Suprapubic skin (tissue), 4 donors: ENCODE results near the gene SLC12A8. TPM values are rescaled to one million over a fixed set of nuclear protein-coding genes. Genes with fewer than 3 reads are reported as not detected.

Experiments used
- DNase-seq, 2 donors: peaks; one replicate each; pipeline ENCODE4 v3.0.0-alpha.2; 2019; ENCODE audit warnings: low spot score in 2 of 2
- H3K27ac ChIP-seq: fragments of 200-600 bp; sonication (generic); one replicate; pipeline ENCODE4 v1.5.1; 2019
- H3K27me3 ChIP-seq: fragments of 200-600 bp; sonication (generic); one replicate; pipeline ENCODE4 v1.5.1; 2019
- H3K36me3 ChIP-seq: fragments of 200-600 bp; sonication (generic); one replicate; pipeline ENCODE4 v1.5.1; 2019
- H3K4me1 ChIP-seq: fragments of 200-600 bp; sonication (generic); one replicate; pipeline ENCODE4 v1.5.1; 2019
- H3K4me3 ChIP-seq: fragments of 200-600 bp; sonication (generic); one replicate; pipeline ENCODE4 v1.5.1; 2019; ENCODE audit warnings: mild to moderate bottlenecking
- H3K9me3 ChIP-seq: fragments of 200-600 bp; sonication (generic); one replicate; pipeline ENCODE4 v1.5.1; 2019
- CTCF ChIP-seq, 2 donors: fragments of 200-600 bp in 1 of 2; fragments of 450-650 bp in 1 of 2; sonication (generic) in 1 of 2; IDR thresholded peaks; one replicate each; pipeline ENCODE4 v1.5.1; 2016 to 2019; ENCODE audit warnings: antibody characterized with exemption in 2 of 2, mild to moderate bottlenecking in 1 of 2, moderate library complexity in 1 of 2
- EP300 ChIP-seq: sonication (generic); formaldehyde crosslinking; IDR thresholded peaks from one replicate; pipeline ENCODE4 v1.6.1; 2017; ENCODE audit warnings: antibody characterized with exemption
- POLR2A ChIP-seq, 2 donors: fragments of 450-650 bp; IDR thresholded peaks; one replicate each; pipeline ENCODE4 v1.6.1; 2017; ENCODE audit warnings: antibody characterized with exemption in 2 of 2, mild to moderate bottlenecking in 2 of 2, moderate library complexity in 2 of 2
- POLR2AphosphoS5 ChIP-seq, 3 donors: sonication (generic); formaldehyde crosslinking; IDR thresholded peaks; one replicate each; pipeline ENCODE4 v1.6.1; 2017; ENCODE audit warnings: antibody characterized with exemption in 3 of 3
- WGBS: methylation state at CpG from one replicate; pipeline ENCODE4 v1.1.5; 2018; 5-methylcytosine and 5-hydroxymethylcytosine counted together
- total RNA-seq, 4 donors: library from RNA; depleted of rRNA; stranded (reverse); fragments of >200 nt; gene quantifications; one replicate each; pipeline ENCODE4 v1.1.0, GENCODE V29; 2016

SLC12A8 gene
- total RNA-seq, 4 donors from 2014 or later: 2.5 to 5.8 (median 4.4) TPM

GRCh38 chr3:125168711-125169393 is 43.7 kb downstream of the SLC12A8 start:
- H3K27ac ChIP-seq: no peak overlapping the region
- no peaks in the 10 kb centered on the region for H3K27me3 ChIP-seq
- DNase-seq: peak in 1 of 2 donors; percentile 50
- TF ChIP-seq EP300 (no peak), POLR2A (IDR thresholded peaks at IDR 0.05) (no peak), CTCF (IDR thresholded peaks at IDR 0.05) (no peak), POLR2AphosphoS5 (IDR thresholded peaks at IDR 0.05) (no peak)
- no peak overlapping the region for H3K4me3 ChIP-seq
- peaks cover 21% of the 10 kb centered on the region for H3K4me1 ChIP-seq
- H3K36me3 ChIP-seq: no peaks in the 10 kb centered on the region
- 76% methylated on average over 4 of the region's 4 CpGs for WGBS
- no peaks in the 10 kb centered on the region for H3K9me3 ChIP-seq

- Histone ChIP-seq H3K27ac (no peak overlapping the region), H3K27me3 (no peaks in the 10 kb centered on the region), H3K4me3 (no peak overlapping the region), H3K9me3 (no peaks in the 10 kb centered on the region), H3K36me3 (no peaks in the 10 kb centered on the region), H3K4me1 (peaks cover 36% of the 10 kb centered on the region)
- 59% methylated on average over 13 of the region's 13 CpGs for WGBS
- TF ChIP-seq POLR2AphosphoS5 (IDR thresholded peaks at IDR 0.05) (no peak), EP300 (no peak), CTCF (IDR thresholded peaks at IDR 0.05) (no peak), POLR2A (IDR thresholded peaks at IDR 0.05) (no peak)
- no peak for DNase-seq
Observed at GRCh38 chr3:125166599-125167136, 45.9 kb downstream of the SLC12A8 start.

DNA sequence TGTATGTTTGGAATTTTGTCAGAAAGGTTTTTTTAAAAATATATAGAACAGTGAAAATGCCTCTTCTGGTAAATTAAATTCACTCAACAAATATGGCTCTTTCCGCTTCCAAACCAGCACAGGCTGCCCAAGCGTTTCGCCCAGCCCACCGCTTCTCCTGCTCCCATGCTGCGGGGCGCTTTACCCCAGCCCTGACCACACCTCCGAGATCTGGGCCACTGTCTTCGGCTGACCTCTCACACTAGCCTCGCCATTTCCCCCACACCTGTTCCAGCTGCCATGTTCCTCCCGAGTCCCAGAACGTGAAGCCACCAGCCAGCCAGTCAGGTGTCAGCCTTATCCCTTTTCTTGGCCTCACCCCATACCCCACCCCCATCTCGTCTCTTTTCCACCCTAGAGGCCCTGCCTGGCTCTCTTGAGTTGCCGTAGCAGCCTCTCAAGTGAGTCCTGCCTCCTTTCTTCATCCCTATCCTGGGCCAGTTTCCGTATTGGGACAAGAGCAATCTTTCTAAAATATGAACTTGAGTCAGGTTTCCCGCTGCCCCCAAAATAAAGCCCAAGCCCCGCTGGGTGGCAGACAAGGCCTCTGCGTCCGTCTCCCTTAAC is 46.5 kb downstream of the SLC12A8 start:
- no peak for DNase-seq
- 90% methylated on average over 18 of the region's 18 CpGs for WGBS

GRCh38 chr3:125165189-125165947 is 47.2 kb downstream of the SLC12A8 start:
- no peaks in the 10 kb centered on the region for H3K9me3 ChIP-seq
- no peaks in the 10 kb centered on the region for H3K27me3 ChIP-seq
- H3K4me1 ChIP-seq: peaks cover 48% of the 10 kb centered on the region
- 72% methylated on average over 14 of the region's 17 CpGs for WGBS
- no peak overlapping the region for H3K4me3 ChIP-seq
- no peaks in the 10 kb centered on the region for H3K36me3 ChIP-seq
- no peak for DNase-seq
- TF ChIP-seq CTCF (IDR thresholded peaks at IDR 0.05) (peak; percentile 25 to 66), POLR2AphosphoS5 (IDR thresholded peaks at IDR 0.05) (no peak), POLR2A (IDR thresholded peaks at IDR 0.05) (no peak), EP300 (no peak)
- H3K27ac ChIP-seq: no peak overlapping the region

More for the DNA sequence above, 46.5 kb downstream of the SLC12A8 start:
- no peak overlapping the region for H3K27ac ChIP-seq
- peaks cover 42% of the 10 kb centered on the region for H3K4me1 ChIP-seq
- TF ChIP-seq EP300: no peak
- TF ChIP-seq POLR2AphosphoS5 (IDR thresholded peaks at IDR 0.05): no peak
- no peak for TF ChIP-seq POLR2A (IDR thresholded peaks at IDR 0.05)
- TF ChIP-seq CTCF (IDR thresholded peaks at IDR 0.05): no peak
- no peaks in the 10 kb centered on the region for H3K36me3 ChIP-seq
- no peaks in the 10 kb centered on the region for H3K27me3 ChIP-seq
- H3K4me3 ChIP-seq: no peak overlapping the region
- H3K9me3 ChIP-seq: no peaks in the 10 kb centered on the region
